ENCODE measurements around the gene SPSB2.
"Not testable (repeated sequence)": the region's sequence is repeated elsewhere in the genome, so short reads cannot be mapped to it uniquely, and the experiment has no call there.

Gene SPSB2

GRCh38 chr12:6873094-6874014 lies at the start of gene SPSB2:
Gene SPSB2, minus strand, starts transcription at chr12:6873303. Its CDS starts 402 bp downstream, at chr12:6872901.
- DNase-seq (ENCODE audit: low read depth): no peak

GRCh38 chr12:6921996-6922946 lies 49.2 kb upstream of the SPSB2 start:
- DNase-seq (ENCODE audit: low read depth): no peak

GRCh38 chr12:6921539-6921938 lies 48.4 kb upstream of the SPSB2 start:
- no peak for DNase-seq (ENCODE audit: low read depth)

- no peak for DNase-seq (ENCODE audit: low read depth)
Measured at GRCh38 chr12:6919588-6919987, 46.5 kb upstream of the SPSB2 start.

- DNase-seq (ENCODE audit: low read depth): no peak
Measured at GRCh38 chr12:6917491-6918231, 44.6 kb upstream of the SPSB2 start.

GRCh38 chr12:6916426-6917200 lies 43.5 kb upstream of the SPSB2 start:
- DNase-seq (ENCODE audit: low read depth): no peak

GRCh38 chr12:6915789-6916285 lies 42.7 kb upstream of the SPSB2 start:
- DNase-seq (ENCODE audit: low read depth): no peak

GRCh38 chr12:6914947-6915788 lies 42.1 kb upstream of the SPSB2 start:
- DNase-seq (ENCODE audit: low read depth): no peak

- no peak for DNase-seq (ENCODE audit: low read depth)
Measured at GRCh38 chr12:6914246-6914946, 41.3 kb upstream of the SPSB2 start, which contains the start of gene ENO2. Gene ENO2, plus strand, starts transcription at chr12:6914580. Its CDS starts 1,253 bp downstream, at chr12:6915833.

GRCh38 chr12:6912164-6912935 lies 39.2 kb upstream of the SPSB2 start:
- no peak for DNase-seq (ENCODE audit: low read depth)

- DNase-seq (ENCODE audit: low read depth): no peak
Measured at GRCh38 chr12:6909421-6910145, 36.5 kb upstream of the SPSB2 start.

GRCh38 chr12:6908141-6908540 lies 35.0 kb upstream of the SPSB2 start:
- not testable (repeated sequence) for DNase-seq (ENCODE audit: low read depth)

- DNase-seq (ENCODE audit: low read depth): no peak
Measured at GRCh38 chr12:6905414-6906040, 32.4 kb upstream of the SPSB2 start.

GRCh38 chr12:6904280-6905276 lies 31.5 kb upstream of the SPSB2 start, which contains the start of gene LRRC23:
Gene LRRC23, plus strand, starts transcription at chr12:6904822. Its CDS starts 812 bp downstream, at chr12:6905634.
- peak; percentile 86 for DNase-seq (ENCODE audit: low read depth)

GRCh38 chr12:6903722-6904121 lies 30.6 kb upstream of the SPSB2 start:
- DNase-seq (ENCODE audit: low read depth): no peak

- DNase-seq (ENCODE audit: low read depth): no peak
Measured at GRCh38 chr12:6902448-6902847, 29.3 kb upstream of the SPSB2 start.
